Activated CD8-positive, alpha-beta memory T cell treated with anti-CD3 and anti-CD28 coated beads, Interleukin-2, amount 50 U/mL, for 48 hours (primary cell): ENCODE results near the gene TSPAN5.
A peak's percentile ranks its signal among the peaks of the same experiment; 100 is the strongest.
"Not testable (repeated sequence)": the region's sequence is repeated elsewhere in the genome, so short reads cannot be mapped to it uniquely, and the experiment has no call there.

Source experiments
- DNase-seq: peaks from one replicate; pipeline ENCODE4 v3.0.0-alpha.2; 2020

The TSPAN5 gene

DNA sequence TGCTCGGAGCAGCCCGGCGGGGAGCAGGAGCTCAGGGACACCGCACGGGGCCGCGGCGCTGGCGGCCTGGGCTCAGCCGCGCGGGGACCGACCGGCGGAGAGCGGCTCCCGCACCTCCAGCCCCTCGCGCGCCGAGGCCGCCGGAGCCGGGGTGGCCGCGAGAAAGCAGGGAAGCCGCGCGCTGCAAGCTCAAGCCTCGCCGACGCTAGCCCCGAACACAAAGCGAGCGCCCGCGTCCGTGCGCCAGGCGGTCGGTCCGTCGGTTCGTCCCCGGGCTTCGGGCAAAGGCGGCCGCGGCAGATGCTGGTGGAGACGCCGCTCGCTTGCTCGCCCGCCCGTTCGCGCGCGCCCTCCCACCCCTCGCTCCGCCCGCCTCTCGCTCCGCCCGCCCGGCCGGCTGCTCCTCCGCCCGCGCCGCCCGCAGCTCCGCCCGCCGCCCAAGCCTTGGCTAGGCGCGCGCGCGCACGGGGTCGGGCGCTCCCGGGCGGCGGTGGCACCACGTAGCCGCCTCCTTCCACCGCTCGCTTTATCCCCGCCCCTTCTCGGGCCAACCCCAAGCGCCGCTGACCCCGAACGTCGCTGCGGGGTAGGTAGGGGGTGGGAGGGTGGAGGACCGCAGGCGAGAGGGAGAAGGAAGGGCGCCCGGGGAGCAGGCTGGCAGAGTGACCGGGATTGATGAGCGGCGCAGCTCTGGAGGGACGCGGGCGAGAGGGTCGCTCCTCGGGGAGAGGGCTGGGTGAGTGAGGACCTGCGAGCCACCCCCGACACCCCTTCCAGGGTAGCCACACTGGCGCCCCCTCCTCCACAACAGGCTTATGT lies at the start of gene TSPAN5:
TSPAN5 (minus strand) TSS at position 325 of the 819 bp plus-strand sequence.
- peak; percentile 89 for DNase-seq

DNA sequence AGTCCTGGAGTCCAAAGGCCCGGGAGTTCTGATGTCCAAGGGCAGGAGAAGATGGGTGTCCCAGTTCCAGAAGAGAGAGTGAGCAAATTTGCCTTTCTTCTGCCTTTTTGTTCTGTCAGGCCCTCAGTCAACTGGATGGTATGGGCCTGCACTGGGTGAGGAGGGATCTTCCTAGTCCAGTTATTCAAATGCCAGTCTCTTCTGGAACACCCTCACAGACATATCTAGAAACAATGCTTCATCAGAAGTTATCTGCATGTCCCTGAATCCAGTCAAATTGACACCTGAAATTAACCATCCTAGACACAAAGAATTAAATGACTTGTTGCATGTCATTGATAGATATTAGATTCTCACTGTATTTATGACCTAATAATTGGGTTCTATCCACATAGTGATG lies 48.5 kb upstream of the TSPAN5 start:
- no peak for DNase-seq

DNA sequence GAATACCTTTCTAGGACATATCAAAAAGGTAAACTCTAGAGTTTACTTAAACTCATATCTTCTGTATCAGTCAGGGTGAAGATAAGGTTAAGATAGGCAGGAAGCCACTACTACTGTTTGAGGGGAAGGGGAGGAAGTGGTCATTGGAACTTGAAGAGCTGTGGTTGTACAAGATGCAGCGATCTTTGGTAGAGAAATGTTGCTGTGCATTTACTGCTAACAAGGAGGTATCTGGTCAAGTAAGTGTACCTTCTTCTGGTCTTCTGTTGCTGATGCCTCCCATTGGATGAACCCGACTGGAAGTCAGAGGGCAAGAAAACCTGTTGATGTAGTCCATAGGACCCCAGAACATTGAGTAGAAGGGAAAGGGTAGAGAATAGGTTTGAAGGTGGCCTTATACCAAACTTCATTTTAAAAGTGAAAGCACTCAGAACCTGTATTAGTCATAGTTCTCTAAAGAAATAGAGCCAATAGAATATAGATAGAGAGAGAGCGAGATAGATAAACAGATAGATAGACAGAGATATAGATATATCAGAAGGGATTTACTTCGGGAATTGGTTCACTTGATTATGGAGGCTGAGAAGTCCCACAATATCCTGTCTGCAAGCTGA lies 47.9 kb upstream of the TSPAN5 start:
- no peak for DNase-seq

DNA sequence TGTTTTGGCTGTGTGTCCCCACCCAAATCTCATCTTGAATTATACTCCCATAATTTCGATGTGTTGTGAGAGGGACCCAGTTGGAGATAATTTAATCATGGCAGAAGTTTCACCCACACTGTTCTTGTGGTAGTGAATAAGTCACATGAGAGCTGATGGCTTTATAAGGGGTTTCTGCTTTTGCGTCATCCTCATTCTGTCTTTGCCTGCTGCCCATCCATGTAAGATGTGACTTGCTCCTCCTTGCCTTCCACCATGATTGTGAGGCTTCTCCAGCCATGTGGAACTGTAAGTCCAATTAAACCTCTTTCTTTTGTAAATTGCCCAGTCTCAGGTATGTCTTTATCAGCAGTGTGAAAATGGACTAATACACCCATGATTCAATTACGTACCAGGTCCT lies 47.2 kb upstream of the TSPAN5 start:
- DNase-seq: not testable (repeated sequence)

DNA sequence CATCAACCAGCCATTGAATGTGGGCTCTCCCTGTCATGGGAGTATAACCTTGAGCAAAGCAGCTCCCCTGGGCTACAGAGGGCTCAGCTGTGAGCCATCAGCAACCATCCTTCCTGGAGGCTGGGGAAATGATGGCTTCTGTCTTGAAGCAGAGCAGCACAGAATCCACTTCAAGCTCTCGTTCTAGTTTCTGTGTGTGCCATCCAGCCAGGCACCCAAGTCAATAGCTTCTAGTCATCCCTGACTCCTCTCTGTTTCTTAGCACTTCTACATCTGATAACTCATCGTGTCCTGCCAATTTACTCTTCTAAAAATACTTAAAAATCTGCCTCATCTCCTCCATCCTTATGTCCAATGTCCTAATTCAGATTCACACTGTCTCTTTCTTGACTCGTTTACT lies 42.2 kb upstream of the TSPAN5 start:
- no peak for DNase-seq

DNA sequence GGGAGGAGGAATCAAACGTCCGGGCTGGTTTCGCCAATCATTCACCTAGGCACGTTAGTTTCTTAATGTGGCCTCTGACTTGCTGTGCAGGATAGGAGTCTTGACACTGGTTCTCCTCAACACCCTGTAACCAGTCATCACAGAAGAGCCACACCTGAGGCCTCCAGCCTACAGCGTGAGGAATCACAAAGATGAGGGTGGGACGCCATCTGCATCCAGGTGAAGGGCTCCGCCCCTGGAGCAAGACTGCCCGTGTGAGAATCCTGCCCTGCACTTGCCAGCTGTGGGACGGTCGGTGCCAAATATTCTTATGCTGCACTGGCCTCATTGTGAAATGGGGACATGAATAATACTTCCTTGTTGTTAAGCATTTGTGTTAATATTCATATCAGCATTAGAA lies 35.7 kb upstream of the TSPAN5 start:
- DNase-seq: no peak

DNA sequence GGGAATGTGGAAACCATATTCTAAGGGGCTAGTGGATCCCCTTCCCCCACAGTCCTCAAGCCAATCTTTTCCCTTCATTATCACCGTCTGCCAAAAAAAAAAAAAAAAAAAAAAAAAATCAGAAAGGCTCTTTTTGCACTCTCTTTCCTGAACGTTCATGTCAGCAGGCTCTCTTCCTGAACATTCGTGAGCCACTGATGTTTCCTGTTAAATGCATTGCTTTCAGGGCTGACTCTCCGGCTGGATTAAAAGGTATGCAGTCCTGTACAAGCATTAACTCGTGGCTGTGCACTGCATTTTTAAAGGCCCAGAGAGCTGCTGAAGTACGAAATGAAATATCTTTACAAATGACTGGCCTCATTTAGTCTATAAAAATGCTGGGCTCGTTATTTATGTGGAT lies 34.0 kb upstream of the TSPAN5 start:
- no peak for DNase-seq

DNA sequence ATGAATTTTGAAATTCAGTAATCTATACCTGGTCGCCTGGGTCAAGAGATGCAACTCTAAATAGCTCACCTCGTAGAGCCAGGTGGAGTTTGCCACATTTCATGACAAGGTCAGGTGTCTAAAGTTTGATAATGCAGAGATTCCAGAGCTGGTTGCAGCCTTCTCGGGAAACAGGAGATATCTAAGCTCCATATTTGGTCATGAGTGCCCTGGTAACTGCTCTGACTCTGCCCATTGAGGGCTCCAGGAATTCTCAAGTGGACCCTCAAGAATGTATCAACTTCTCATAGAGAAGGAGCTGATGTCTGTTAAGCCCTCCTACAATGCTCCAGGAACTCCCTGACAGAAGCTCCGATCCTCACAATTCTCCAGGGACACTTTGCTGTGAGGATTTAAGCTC lies 33.2 kb upstream of the TSPAN5 start:
- DNase-seq: no peak

DNA sequence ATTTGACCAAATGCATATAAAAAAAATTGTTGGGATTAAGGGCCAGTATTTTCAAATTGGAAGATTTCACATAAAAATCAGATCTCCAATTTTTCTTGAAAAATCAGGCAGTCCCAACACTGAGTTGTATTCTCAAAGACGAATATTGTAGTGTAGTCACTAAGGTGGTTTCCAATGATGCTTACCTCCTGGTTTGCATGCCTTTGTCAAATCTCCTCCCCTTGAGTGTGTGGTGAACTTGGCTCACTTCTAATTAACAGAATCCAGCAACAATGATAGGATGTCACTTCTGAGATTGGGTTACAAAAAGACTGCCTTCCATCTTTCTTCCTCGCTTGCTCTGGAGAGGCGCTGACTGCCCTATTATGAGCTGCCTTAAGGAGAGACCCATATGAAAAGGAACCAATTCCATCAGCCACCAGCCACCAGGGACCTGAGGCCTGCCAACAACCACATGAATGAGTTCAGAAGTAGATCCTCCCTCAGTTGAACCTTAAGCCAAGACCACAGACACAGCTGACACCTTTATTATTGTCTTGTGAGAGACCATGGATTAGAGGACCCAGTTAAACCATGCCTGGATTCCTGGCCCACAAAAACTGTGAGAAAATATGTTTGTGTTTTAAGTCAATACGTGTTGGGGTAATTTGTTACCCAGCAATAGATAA lies 31.2 kb upstream of the TSPAN5 start:
- DNase-seq: no peak

DNA sequence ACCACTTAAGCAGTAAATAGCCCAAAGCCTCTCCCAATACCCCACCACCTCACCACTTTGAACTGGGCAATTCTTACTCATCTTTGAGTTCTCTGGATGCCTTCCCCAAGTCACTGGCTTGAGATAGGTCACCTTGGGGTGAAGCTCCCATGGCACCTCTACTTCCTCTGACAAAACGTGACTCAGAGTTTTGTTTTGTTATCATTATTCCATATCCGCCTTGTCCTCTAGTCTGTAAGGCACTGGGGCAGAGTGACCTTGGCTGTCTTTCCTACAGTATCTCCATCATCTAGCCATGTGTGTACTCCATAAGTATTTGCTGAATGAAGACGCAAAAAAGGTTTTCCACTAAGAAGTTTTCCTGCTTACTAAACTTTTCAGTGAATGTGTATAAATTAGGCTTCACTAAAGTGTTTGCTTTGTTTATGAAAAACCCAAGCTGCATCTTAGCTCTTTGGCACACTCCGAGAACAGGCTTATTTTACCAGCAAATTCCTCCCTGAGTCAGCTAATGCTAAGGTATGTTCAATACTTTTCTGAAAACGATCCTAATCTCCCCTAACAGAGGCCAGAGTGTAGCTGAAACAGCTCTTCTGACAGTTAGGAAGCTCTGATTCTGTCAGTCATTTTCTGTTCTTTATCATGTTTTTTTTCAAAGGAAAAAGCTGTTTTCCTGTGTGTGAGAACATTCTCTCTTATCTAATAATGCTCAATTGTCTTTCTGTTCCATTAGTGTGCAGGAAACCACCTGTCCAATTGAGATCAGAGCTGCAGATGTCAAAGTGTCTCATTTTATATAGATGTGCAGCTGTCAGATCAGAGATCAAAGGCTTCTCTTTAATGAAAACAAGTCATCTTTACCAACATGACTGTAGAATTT lies 30.2 kb upstream of the TSPAN5 start:
- DNase-seq: no peak

DNA sequence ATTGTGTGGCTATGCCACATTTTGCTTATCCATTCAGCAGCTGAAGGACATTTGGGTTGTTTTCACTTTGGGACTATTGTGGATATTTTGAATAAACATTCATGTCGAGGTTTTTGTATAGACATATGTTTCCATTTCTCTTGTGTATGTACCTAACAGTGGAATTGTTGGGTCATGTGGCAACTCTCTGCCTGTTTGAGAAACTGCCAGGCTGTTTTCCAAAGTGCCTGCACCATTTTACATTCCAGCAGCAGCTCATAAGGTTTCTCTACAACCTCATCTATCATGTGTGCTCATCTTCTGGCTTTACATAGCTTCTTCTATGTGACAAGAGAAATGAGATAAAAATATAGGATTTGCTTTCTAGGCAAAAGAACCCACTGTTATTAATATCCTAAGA lies 29.5 kb upstream of the TSPAN5 start:
- DNase-seq: no peak

DNA sequence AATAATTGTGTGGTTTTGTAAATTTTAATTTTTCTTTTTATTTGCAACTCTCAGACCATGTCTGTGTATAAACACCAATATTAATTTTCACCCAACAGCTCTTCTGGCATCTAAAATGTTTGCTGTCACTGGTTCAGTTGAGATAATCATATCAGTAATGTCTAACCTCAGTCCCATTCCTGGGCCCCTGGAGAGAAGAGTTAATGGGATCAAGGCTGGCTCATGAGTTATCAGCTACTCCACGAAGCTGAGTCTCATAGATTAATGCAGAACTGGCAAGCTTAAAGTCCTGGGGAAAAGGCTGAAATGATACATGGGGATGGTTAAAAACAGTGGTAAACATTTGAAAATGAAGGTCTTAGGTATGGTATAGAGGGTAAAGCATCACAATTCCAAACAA lies 28.4 kb upstream of the TSPAN5 start:
- DNase-seq: no peak

DNA sequence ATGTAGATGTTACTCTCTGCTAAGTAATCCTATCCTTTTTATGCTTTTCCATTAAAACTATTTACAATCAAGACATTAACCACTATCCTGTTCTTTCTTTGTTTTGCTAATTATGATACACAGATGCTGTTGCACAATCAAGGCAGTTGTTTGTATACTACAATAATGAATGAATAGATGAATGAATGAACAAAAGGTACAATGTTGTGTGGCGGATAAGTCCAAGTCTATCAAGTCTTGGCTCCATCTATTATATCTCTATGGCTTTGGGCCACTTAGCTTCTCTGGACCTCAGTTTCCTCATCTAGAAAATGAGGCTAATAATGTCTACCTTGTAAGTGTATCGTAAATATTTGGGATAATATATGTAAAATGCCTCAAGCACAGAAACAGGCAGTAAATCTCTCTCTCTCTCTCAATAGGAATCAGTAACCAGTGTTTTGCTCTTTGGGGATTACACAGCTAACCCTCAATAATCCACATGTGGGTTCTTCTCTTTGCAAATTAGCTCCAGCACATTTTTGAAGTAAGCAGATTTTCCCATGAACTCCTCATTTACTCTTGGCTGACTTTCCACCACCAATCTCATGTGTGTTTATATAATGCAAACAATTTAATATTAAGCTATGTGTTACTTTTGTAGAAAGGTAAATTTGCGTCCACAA lies 27.8 kb upstream of the TSPAN5 start:
- DNase-seq: no peak

DNA sequence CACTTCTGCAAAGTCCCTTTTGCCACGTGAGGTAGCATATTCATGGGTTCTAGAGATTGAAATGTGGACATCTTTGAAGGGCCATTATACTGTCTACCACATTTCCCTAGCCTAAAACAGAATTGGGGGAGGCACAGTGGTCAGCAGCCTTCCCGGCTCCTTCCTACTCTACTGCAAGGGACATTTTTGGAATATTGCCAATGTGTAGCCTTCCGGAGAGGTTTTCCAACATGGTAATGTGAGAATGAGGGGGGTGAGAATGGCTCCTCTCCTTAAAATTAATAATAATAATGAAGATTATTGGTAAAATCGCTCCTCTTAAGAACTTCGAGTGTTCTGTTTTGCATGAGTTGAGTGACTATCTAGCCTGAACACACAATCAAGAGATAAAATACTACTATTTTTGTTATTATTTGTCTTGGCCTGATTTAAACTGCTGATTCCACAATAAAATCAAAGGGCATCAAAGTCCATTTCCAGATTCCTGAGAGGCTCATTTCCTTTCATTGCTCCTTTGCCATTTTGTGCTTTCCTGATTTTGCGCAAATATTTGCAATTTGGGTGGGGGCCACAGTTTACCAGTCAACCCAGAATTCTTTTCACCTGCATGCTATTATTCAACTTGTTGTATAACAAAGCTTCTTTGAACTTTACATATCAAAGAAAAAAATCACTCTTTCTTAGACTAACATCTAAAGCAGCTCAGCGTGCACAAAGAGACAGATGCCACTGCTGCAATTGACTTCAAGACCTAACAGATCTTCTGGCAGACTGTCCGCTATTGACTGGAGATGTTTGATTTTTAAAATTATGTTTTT lies 27.0 kb upstream of the TSPAN5 start:
- no peak for DNase-seq

DNA sequence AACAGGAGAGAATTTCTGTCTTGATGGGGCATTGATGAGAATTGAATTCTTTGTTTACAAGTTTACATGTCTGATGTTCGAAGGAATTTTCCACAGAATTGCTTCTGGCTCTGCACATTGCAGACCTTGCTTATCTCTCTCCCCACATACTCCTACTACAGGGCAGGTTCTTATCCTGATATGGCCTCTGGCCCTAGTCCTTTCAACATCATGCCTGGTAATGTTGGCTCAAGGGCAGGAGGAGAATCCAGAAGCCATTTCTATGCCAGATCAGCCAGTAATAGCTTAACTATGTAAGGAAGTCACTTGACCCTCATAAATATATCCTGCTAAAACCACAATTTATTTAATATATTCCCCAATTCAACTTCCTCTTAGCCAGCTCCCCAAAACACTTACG lies 24.3 kb upstream of the TSPAN5 start:
- no peak for DNase-seq

DNA sequence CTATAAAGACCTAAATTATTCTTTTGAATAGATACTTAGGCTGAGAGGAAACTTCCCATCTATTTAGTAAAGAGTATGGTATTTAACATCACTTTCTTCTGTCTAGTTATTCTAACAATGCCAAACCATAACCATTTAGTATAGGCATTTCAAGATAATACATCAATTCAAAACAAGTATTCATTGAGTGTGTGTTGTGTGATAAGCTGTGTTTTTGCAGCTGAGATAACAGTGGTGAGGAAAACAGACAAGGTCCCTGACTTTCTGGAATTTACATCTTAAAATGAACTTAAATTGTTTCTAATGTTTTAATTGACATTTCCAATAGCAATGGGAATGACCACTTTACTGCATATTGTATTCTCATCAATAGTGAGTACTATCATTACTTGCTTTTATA lies 22.4 kb upstream of the TSPAN5 start:
- DNase-seq: no peak

DNA sequence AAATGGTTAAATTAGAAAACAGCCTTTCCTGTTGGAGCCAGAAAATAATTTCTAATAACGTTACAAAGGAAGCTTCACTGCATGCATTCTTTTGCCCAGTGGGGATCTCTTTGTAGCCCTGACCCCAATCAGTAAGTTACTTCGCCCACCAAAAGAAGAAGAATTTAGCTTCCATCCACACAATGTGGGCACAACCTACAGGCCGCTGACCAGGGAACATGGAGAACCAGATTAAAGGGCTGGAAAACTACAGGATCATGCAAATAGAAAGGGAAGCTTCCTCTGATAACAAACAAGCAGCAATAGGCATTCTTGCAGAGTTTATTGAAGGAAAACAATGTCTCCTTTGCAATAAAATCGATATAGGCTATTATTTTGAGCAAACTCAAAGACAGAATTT lies 21.3 kb upstream of the TSPAN5 start:
- no peak for DNase-seq

DNA sequence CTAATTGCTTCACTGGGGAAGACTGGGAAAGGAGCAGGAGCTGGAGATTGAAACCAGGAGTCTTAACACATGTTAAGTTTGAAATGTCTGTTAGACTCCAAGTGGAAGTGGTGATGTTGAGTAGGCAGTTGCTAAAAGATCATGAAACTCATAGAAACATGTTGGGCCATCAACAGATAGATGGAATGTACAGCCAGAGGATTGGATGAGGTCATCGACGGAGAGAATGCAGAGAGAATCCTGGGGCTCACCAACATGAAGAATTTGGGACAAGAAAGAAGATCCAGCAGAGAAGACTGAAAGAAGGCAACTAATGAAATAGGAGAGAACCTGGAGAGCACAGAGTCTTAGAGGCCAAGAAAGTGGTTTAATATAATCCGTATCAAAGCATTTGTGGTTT lies 19.4 kb upstream of the TSPAN5 start:
- DNase-seq: no peak

DNA sequence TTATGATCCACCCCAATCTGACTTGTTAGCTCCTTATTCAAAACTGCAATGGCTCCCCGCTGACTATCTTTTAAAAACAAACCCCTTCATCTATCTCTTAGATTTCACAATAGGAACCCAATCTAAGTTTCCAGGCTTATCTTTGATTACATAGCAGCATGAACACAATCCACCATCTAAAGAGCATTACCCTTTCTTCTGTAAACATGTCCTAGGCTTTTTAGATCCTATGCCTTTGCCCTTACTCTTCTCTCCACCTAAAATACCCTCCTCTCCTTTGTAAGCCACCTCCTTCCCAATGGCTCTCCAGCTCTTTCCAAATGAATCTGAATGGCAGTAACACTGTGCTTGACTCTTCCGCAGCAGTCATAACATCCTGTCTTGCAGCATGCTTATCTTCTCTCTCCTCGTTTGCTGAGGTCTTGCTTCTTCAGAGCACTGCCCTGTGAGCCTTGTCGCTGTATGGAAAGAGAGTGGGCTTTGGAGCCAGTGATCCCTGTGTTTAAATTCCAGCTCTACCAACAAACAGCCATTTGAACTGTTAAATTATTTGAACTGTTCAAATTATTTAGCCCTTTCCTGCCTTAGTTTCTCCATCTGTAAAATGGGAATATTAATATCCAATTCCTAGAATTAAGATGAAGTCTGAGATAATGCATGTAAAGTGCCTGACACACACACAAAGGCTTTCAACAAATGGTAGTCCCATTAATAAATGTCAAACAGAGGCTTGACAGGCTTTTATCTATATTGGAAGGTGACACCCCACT lies 16.2 kb upstream of the TSPAN5 start:
- no peak for DNase-seq

DNA sequence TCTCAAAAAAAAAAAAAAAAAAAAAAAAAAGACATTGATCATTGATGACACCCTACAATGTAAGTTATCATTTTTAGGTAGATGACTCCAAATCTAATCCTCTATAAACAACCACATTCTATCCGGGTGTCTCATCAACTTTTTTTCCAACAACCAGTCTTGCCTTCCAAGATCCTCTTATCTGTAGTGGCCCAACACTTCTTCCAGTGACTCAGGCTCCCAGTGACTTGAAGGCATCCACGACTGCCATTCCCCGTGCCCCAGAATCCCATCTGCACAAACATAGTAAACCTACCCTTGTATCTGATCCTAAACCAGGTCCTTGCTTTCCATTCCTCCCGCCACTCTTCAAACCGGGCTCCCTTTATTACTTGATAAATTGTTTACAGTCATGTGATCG lies 15.6 kb upstream of the TSPAN5 start:
- DNase-seq: no peak

DNA sequence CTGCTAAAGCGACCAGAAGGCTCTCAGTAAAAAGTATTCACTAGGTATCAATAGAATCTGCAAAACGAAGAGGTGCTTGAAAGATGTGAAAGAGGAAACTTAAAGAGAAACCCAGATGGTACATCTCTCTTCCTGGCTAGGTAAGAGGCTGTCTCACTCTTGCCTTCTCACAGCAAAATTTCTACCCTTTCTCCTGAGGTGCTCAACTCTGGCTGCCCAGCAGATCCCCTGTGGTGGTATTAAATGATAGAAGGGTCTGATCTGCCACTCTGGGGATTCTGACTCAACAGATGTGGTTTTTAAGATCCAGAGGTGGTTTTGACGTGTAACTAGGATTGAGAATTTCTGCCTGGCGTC lies 14.9 kb upstream of the TSPAN5 start:
- no peak for DNase-seq
